Measurements from ENCODE around the gene ZNF550. TPM values are rescaled to one million over a fixed set of nuclear protein-coding genes. Genes with fewer than 3 reads are reported as not detected.

Gene ZNF550
- total and polyA plus RNA-seq, 9 donors, result 6.7 to 17.1 (median 10.8) TPM

GRCh38 chr19:57576661-57577060, 17.0 kb upstream of the ZNF550 start:
- TF ChIP-seq, protein P1, sequence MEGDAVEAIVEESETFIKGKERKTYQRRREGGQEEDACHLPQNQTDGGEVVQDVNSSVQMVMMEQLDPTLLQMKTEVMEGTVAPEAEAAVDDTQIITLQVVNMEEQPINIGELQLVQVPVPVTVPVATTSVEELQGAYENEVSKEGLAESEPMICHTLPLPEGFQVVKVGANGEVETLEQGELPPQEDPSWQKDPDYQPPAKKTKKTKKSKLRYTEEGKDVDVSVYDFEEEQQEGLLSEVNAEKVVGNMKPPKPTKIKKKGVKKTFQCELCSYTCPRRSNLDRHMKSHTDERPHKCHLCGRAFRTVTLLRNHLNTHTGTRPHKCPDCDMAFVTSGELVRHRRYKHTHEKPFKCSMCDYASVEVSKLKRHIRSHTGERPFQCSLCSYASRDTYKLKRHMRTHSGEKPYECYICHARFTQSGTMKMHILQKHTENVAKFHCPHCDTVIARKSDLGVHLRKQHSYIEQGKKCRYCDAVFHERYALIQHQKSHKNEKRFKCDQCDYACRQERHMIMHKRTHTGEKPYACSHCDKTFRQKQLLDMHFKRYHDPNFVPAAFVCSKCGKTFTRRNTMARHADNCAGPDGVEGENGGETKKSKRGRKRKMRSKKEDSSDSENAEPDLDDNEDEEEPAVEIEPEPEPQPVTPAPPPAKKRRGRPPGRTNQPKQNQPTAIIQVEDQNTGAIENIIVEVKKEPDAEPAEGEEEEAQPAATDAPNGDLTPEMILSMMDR (IDR thresholded peaks at IDR 0.05), result no peak
- no peak for TF ChIP-seq EP300 (IDR thresholded peaks at IDR 0.05)
- no peak for TF ChIP-seq POLR2A (IDR thresholded peaks at IDR 0.05)
- no peak overlapping the region for H3K27ac ChIP-seq
- no peak for DNase-seq
- intact Hi-C loops (cut with DNase I), result no loop called here
- H3K4me3 ChIP-seq, result no peak overlapping the region
- H3K9me3 ChIP-seq, result peaks cover 17 to 54% of the 10 kb centered on the region in 2 donors
- peaks cover 9% of the 10 kb centered on the region for H3K36me3 ChIP-seq
- no peaks in the 10 kb centered on the region for H3K27me3 ChIP-seq
- H3K4me1 ChIP-seq (ENCODE audit: insufficient read depth), result peaks cover 5% of the 10 kb centered on the region

DNA sequence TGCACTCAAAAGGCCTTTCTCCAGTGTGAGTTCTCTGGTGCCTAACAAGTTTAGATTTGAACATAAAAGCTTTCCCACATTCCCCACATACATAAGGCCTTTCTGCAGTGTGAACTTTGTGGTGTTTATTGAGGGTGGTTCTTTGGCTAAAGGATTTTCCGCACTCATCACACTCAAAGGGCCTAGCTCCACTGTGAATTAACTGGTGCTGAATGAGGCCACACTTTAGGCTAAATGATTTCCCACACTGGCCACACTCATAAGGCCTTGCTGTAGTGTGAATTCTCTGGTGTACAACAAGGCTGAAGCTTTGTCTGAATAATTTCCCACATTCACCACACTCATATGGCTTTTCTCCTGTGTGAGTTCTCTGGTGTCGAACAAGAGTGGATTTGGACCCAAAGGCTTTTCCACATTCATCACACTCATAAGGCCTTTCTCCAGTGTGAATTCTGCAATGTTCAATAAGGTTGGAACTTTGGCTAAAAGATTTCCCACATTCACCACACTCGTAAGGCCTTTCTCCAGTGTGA, 12.8 kb upstream of the ZNF550 start:
- Histone ChIP-seq H3K36me3 (peaks cover 9% of the 10 kb centered on the region), H3K9me3 (peaks cover 22 to 71% of the 10 kb centered on the region in 2 donors), H3K4me1 (ENCODE audit: insufficient read depth) (no peaks in the 10 kb centered on the region), H3K27ac (no peak overlapping the region), H3K27me3 (no peaks in the 10 kb centered on the region), H3K4me3 (no peak overlapping the region)
- TF ChIP-seq EP300 (IDR thresholded peaks at IDR 0.05), result no peak
- TF ChIP-seq POLR2A (IDR thresholded peaks at IDR 0.05), result no peak
- TF ChIP-seq, protein P1 (IDR thresholded peaks at IDR 0.05), result no peak
- no peak for DNase-seq
- 97 to 100% (median 99%) methylated on average over 3 of the region's 3 CpGs for WGBS, 3 donors
- intact Hi-C loops (cut with DNase I), result no loop called here

DNA sequence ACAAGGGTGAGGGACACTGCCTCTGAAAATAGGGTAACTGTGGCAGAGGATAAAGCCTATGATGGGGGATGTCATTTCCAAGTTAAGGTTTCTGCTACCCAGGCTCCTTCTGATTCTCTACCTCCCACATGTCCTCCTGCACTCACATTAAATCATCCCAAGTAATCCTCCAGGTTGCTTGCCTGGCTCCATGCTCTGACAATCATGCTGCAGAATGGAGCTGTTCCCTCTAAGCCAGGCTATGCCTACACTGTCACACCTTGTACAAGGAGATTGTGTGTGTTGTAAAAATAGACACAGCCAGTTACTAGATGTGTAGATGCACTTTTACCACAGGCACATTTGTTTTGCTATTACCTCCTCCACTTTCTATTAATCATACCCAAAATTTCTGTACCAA, 11.0 kb upstream of the ZNF550 start:
- H3K36me3 ChIP-seq, result peaks cover 7% of the 10 kb centered on the region
- TF ChIP-seq POLR2A (IDR thresholded peaks at IDR 0.05) (no peak), EP300 (IDR thresholded peaks at IDR 0.05) (no peak)
- TF ChIP-seq, protein P1 (IDR thresholded peaks at IDR 0.05), result no peak
- H3K9me3 ChIP-seq, result peaks cover 21 to 69% of the 10 kb centered on the region in 2 donors
- H3K27ac ChIP-seq, result no peak overlapping the region
- DNase-seq, result no peak
- H3K4me1 ChIP-seq (ENCODE audit: insufficient read depth), result no peaks in the 10 kb centered on the region
- H3K4me3 ChIP-seq, result no peak overlapping the region
- intact Hi-C loops (cut with DNase I), result no loop called here
- no peaks in the 10 kb centered on the region for H3K27me3 ChIP-seq

- peaks cover 4 to 28% of the 10 kb centered on the region in 2 donors for H3K9me3 ChIP-seq
- H3K27me3 ChIP-seq, result no peaks in the 10 kb centered on the region
- TF ChIP-seq POLR2A (IDR thresholded peaks at IDR 0.05) (no peak), EP300 (IDR thresholded peaks at IDR 0.05) (no peak)
- TF ChIP-seq, protein P1 (IDR thresholded peaks at IDR 0.05), result no peak
- 57 to 62% (median 60%) methylated on average over 7 of the region's 7 CpGs for WGBS, 3 donors
- H3K4me1 ChIP-seq (ENCODE audit: insufficient read depth), result no peaks in the 10 kb centered on the region
- intact Hi-C loops (cut with DNase I), result no loop called here
- H3K27ac ChIP-seq, result no peak overlapping the region
- no peak for DNase-seq
- no peaks in the 10 kb centered on the region for H3K36me3 ChIP-seq
- H3K4me3 ChIP-seq, result no peak overlapping the region
These were observed 7.0 kb upstream of the ZNF550 start for GRCh38 chr19:57566396-57567265.

All from ovary (tissue), 9 donors.